Coronary artery (tissue), 2 donors: Measurements from ENCODE around the gene CALR.

ENCODE experiments used
- DNase-seq: peaks from one replicate; pipeline ENCODE4 v3.0.0-alpha.2; 2017; ENCODE audit warnings: low spot score
- H3K27ac ChIP-seq, 2 donors: fragments of 200-600 bp; sonication (generic); one replicate each; pipeline ENCODE4 v1.5.1; 2016 to 2019
- H3K4me3 ChIP-seq: fragments of 200-600 bp; sonication (generic); 2 replicates; pipeline ENCODE4 v1.5.1; 2016; ENCODE audit warnings: mild to moderate bottlenecking, moderate library complexity
- CTCF ChIP-seq: fragments of 200-600 bp; sonication (generic); IDR thresholded peaks from one replicate; pipeline ENCODE4 v1.5.1; 2019; ENCODE audit warnings: antibody characterized with exemption

CALR gene

GRCh38 chr19:12982648-12983047, 44.2 kb downstream of the CALR start:
- no peak for TF ChIP-seq CTCF
- Histone ChIP-seq H3K27ac (no peak overlapping the region), H3K4me3 (no peak overlapping the region)
- no peak for DNase-seq

GRCh38 chr19:12983091-12983490, 44.7 kb downstream of the CALR start:
- peak overlapping the region; percentile 64 for H3K4me3 ChIP-seq
- TF ChIP-seq CTCF, result no peak
- no peak overlapping the region for H3K27ac ChIP-seq
- DNase-seq, result no peak

GRCh38 chr19:12983542-12984142, 45.2 kb downstream of the CALR start:
- TF ChIP-seq CTCF, result peak; percentile 90
- peak; percentile 87 for DNase-seq
- Histone ChIP-seq H3K4me3 (peak overlapping the region; percentile 64), H3K27ac (no peak overlapping the region)

- H3K27ac ChIP-seq, result no peak overlapping the region
- no peak overlapping the region for H3K4me3 ChIP-seq
- no peak for TF ChIP-seq CTCF
- no peak for DNase-seq
Observed at GRCh38 chr19:12984143-12984627, 45.8 kb downstream of the CALR start.

GRCh38 chr19:12984683-12985048, 46.3 kb downstream of the CALR start:
- peak overlapping the region in 1 of 2 donors; percentile 16 for H3K27ac ChIP-seq
- no peak for DNase-seq
- H3K4me3 ChIP-seq, result no peak overlapping the region

GRCh38 chr19:12985049-12985776, 46.8 kb downstream of the CALR start:
- H3K4me3 ChIP-seq, result no peak overlapping the region
- no peak for TF ChIP-seq CTCF
- peak overlapping the region in 1 of 2 donors; percentile 16 for H3K27ac ChIP-seq
- no peak for DNase-seq

More at GRCh38 chr19:12984683-12985048, 46.3 kb downstream of the CALR start:
- TF ChIP-seq CTCF, result no peak

- no peak for TF ChIP-seq CTCF
- H3K27ac ChIP-seq, result no peak overlapping the region
- no peak overlapping the region for H3K4me3 ChIP-seq
- no peak for DNase-seq
Observed at GRCh38 chr19:12986726-12987125, 48.3 kb downstream of the CALR start.
